Esophagus muscularis mucosa (tissue), 4 donors: ENCODE measurements around the gene LCN15. TPM values are rescaled to one million over a fixed set of nuclear protein-coding genes. Genes with fewer than 3 reads are reported as not detected.
"Not testable (repeated sequence)": the region's sequence is repeated elsewhere in the genome, so short reads cannot be mapped to it uniquely, and the experiment has no call there.

Source experiments
- DNase-seq: peaks from one replicate; pipeline ENCODE4 v3.0.0-alpha.2; 2017; ENCODE audit errors: extremely low spot score
- H3K27ac ChIP-seq, 4 donors: fragments of 200-600 bp; sonication (generic); replicated peaks in 1 of 4; 1 replicate in 3 of 4; 2 replicates in 1 of 4; pipeline ENCODE4 v1.5.1; 2016 to 2019; ENCODE audit warnings: mild to moderate bottlenecking in 1 of 4
- H3K27me3 ChIP-seq, 4 donors: fragments of 200-600 bp; sonication (generic); one replicate each; pipeline versions ENCODE4 v1.5.1 to v1.6.0; 2016 to 2019
- H3K36me3 ChIP-seq, 4 donors: fragments of 200-600 bp; sonication (generic); one replicate each; pipeline ENCODE4 v1.5.1; 2016 to 2019
- H3K4me1 ChIP-seq, 4 donors: fragments of 200-600 bp; sonication (generic); one replicate each; pipeline ENCODE4 v1.5.1; 2016 to 2019
- H3K4me3 ChIP-seq, 4 donors: fragments of 200-600 bp; sonication (generic); 1 replicate in 2 of 4; 2 replicates in 2 of 4; pipeline ENCODE4 v1.5.1; 2016 to 2019; ENCODE audit warnings: mild to moderate bottlenecking in 4 of 4, moderate library complexity in 1 of 4
- H3K9me3 ChIP-seq, 4 donors: fragments of 200-600 bp; sonication (generic); 1 replicate in 3 of 4; 2 replicates in 1 of 4; pipeline ENCODE4 v1.5.1; 2016 to 2019
- EP300 ChIP-seq: sonication (generic); formaldehyde crosslinking; IDR thresholded peaks from one replicate; pipeline ENCODE4 v1.6.1; 2017; ENCODE audit warnings: antibody characterized with exemption
- POLR2A ChIP-seq: fragments of 450-650 bp; IDR thresholded peaks from one replicate; pipeline ENCODE4 v1.6.1; 2017; ENCODE audit warnings: antibody characterized with exemption, moderate library complexity, mild to moderate bottlenecking, low read depth
- POLR2AphosphoS5 ChIP-seq, 2 donors: sonication (generic); formaldehyde crosslinking; IDR thresholded peaks; one replicate each; pipeline ENCODE4 v1.6.1; 2017; ENCODE audit warnings: antibody characterized with exemption in 2 of 2
- WGBS: methylation state at CpG from one replicate; pipeline ENCODE4 v1.1.5; 2018; 5-methylcytosine and 5-hydroxymethylcytosine counted together
- intact Hi-C: fragments of 100-400 bp; cut with DNase I; formaldehyde crosslinking; loops from one replicate; pipeline ENCODE4 v1.15.1; 2023
- total RNA-seq, 4 donors: library from RNA; depleted of rRNA; stranded (reverse); fragments of >200 nt; gene quantifications; one replicate each; pipeline versions ENCODE4 v1.1.0 to v1.2.1, GENCODE V29; 2016
- TF ChIP-seq, protein P1 (sequence below), 3 experiments: fragments of 200-600 bp in 2 of 3; fragments of 450-650 bp in 1 of 3; sonication (generic) in 2 of 3; IDR thresholded peaks; one replicate each; pipeline ENCODE4 v1.5.1; 2017 to 2019; ENCODE audit warnings: antibody characterized with exemption in 3 of 3, mild to moderate bottlenecking in 2 of 3, moderate library complexity in 1 of 3

The LCN15 gene
- total RNA-seq, 4 donors from 2014 or later = not detected

DNA sequence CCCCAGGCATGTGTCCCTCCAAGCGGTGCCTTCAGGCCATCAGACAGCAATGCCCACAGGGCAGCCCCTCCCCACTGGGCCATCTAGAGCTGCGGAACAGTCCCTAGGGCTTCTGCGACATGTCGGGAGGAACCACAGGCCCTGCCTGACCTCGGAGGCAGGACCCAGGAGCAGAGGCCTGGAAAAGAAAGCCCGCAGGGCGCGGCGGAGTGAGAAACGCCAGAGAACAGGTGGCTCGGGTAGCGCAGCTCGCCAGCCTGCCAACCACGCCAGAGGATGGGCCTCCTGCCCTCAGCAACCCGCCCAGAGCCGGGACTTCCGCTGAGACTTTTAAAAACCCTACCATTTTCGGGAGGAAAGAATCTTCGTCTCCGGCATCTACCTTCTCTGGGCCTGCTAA, 7.0 kb downstream of the LCN15 start:
- intact Hi-C loops = no loop called here

DNA sequence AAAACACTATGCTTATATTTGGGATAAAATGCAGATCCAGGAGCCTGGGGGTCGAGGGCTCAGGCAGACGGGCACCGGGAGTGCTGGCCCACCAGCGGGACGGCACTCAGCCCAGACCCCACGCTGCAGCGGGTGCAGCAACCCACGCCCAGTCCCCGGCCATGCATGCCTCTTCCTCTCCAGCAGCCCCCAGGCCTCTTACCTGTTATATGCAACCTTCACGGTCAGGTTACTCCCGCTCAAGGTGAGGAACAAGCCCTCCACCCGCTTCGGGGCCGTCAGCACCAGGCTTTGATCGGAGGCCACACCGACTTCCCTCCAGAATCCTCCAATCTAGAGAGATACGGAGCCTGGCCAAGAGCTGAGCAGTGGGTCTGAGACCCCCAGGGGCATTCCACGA, 7.5 kb downstream of the LCN15 start:
- Histone ChIP-seq H3K27me3 (peaks cover 0 to 55% (median 0%) of the 10 kb centered on the region in 4 donors), H3K4me3 (no peak overlapping the region), H3K9me3 (peaks cover 0 to 11% (median 6%) of the 10 kb centered on the region in 4 donors), H3K4me1 (peaks cover 0 to 12% (median 8%) of the 10 kb centered on the region in 4 donors), H3K36me3 (no peaks in the 10 kb centered on the region), H3K27ac (no peak overlapping the region)
- WGBS = 88% methylated on average over 18 of the region's 18 CpGs
- intact Hi-C loops = no loop called here
- DNase-seq = no peak
- TF ChIP-seq EP300 (no peak), POLR2AphosphoS5 (IDR thresholded peaks at IDR 0.05) (no peak), POLR2A (no peak)
- TF ChIP-seq, protein P1, sequence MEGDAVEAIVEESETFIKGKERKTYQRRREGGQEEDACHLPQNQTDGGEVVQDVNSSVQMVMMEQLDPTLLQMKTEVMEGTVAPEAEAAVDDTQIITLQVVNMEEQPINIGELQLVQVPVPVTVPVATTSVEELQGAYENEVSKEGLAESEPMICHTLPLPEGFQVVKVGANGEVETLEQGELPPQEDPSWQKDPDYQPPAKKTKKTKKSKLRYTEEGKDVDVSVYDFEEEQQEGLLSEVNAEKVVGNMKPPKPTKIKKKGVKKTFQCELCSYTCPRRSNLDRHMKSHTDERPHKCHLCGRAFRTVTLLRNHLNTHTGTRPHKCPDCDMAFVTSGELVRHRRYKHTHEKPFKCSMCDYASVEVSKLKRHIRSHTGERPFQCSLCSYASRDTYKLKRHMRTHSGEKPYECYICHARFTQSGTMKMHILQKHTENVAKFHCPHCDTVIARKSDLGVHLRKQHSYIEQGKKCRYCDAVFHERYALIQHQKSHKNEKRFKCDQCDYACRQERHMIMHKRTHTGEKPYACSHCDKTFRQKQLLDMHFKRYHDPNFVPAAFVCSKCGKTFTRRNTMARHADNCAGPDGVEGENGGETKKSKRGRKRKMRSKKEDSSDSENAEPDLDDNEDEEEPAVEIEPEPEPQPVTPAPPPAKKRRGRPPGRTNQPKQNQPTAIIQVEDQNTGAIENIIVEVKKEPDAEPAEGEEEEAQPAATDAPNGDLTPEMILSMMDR (IDR thresholded peaks at IDR 0.05) = no peak

More for the DNA sequence above, 7.0 kb downstream of the LCN15 start:
- Histone ChIP-seq H3K27me3 (peaks cover 0 to 59% (median 0%) of the 10 kb centered on the region in 4 donors), H3K4me1 (peaks cover 0 to 12% (median 8%) of the 10 kb centered on the region in 4 donors), H3K27ac (no peak overlapping the region), H3K4me3 (no peak overlapping the region), H3K36me3 (no peaks in the 10 kb centered on the region), H3K9me3 (peaks cover 0 to 11% (median 3%) of the 10 kb centered on the region in 4 donors)
- DNase-seq = no peak
- TF ChIP-seq EP300 (no peak), POLR2A (no peak), POLR2AphosphoS5 (IDR thresholded peaks at IDR 0.05) (no peak)
- TF ChIP-seq, protein P1 (IDR thresholded peaks at IDR 0.05) = no peak
- WGBS = 94% methylated on average over 18 of the region's 20 CpGs

DNA sequence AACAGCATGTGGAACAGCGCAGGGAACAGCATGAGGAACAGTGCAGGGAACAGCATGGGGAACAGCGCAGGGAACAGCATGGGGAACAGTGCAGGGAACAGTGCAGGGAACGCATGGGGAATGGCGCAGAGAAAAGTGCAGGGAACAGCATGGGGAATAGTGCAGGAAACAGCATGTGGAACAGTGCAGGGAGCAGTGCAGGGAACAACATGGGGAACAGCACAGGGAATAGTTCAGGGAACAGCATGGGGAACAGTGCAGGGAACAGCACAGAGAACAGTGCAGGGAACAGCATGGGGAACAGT, 8.2 kb downstream of the LCN15 start:
- intact Hi-C loops = no loop called here
- Histone ChIP-seq H3K36me3 (no peaks in the 10 kb centered on the region), H3K27ac (no peak overlapping the region), H3K27me3 (peaks cover 0 to 50% (median 0%) of the 10 kb centered on the region in 4 donors), H3K4me3 (no peak overlapping the region), H3K4me1 (peaks cover 0 to 10% (median 6%) of the 10 kb centered on the region in 4 donors), H3K9me3 (peaks cover 0 to 17% (median 6%) of the 10 kb centered on the region in 4 donors)
- WGBS = 75% methylated on average over 4 of the region's 4 CpGs
- TF ChIP-seq POLR2A (no peak), EP300 (no peak), POLR2AphosphoS5 (IDR thresholded peaks at IDR 0.05) (no peak)
- TF ChIP-seq, protein P1 (IDR thresholded peaks at IDR 0.05) = no peak
- DNase-seq = no peak

DNA sequence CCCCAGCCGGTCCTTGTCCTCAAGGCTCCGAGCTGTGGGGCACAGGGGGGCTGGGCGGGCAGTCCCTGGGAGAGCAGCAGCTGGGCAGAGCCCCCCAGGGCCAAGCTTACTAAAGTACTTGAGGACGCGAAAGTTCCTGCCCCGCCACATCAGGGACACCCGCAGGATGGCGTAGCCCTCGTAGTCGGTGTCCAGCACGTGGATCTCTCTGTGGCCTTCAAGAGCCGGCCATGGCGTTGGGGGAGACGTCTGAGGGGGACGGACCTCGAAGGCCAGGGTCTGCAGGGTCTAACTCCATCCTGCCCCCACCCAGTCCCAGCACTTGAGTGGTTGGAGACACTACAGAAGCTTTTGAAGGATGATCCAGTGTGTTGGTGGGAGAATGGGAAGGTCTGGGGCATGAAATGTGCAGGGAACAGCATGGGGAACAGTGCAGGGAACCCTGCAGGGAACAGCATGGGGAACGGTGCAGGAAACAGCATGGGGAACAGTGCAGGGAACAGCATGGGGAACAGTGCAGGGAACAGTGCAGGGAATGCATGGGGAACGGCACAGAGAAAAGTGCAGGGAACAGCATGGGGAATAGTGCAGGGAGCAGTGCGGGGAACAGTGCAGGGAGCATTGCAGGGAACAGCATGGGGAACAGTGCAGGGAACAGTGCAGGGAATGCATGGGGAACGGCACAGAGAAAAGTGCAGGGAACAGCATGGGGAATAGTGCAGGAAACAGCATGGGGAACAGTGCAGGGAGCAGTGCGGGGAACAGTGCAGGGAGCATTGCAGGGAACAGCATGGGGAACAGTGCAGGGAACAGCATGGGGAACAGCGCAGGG, 8.8 kb downstream of the LCN15 start:
- intact Hi-C loops = not testable (repeated sequence)

DNA sequence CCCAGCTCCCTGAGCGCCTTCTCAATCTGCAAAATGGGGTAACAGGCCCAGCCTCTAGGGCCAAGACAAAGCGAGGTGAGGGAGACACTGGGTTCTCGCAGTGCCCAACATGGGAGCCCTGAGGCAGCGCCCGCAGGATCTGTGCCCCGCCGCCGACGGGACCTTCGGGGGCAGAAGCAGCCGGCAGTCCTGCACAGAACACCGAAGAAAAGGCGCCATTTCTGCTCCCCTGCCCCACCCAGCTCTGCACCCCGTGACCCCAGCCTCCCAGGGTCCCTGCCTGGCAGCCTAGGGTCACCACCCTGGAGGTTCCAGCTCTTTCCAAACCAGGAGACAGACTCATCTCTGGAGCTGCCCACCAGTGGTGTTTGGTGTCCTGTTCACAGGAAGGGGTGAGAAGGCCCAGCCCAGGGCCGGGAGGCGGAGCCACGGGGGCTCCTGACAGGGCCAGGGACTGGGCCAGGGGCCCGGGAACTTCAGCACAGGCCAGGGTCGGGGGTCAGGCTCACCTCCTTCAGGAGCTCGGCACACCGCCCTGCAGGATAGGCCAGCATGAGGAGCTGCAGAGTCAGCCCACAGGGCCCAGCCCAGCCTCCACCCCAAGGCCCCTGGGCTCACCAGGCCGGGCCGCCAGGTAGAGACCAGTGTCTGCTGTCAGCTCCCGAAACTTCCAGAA, 9.6 kb downstream of the LCN15 start:
- intact Hi-C loops = no loop called here
- TF ChIP-seq POLR2AphosphoS5 (IDR thresholded peaks at IDR 0.05) (no peak), EP300 (no peak), POLR2A (no peak)
- TF ChIP-seq, protein P1 (IDR thresholded peaks at IDR 0.05) = no peak
- no peaks in the 10 kb centered on the region for H3K36me3 ChIP-seq
- H3K4me3 ChIP-seq = no peak overlapping the region
- peaks cover 0 to 40% (median 0%) of the 10 kb centered on the region in 4 donors for H3K27me3 ChIP-seq
- H3K4me1 ChIP-seq = peaks cover 0 to 7% (median 3%) of the 10 kb centered on the region in 4 donors
- no peak overlapping the region for H3K27ac ChIP-seq
- no peak for DNase-seq
- WGBS = 60% methylated on average over 1 of the region's 24 CpGs
- H3K9me3 ChIP-seq = peaks cover 0 to 17% (median 6%) of the 10 kb centered on the region in 4 donors

More for the DNA sequence above, 8.8 kb downstream of the LCN15 start:
- H3K4me1 ChIP-seq, H3K27ac ChIP-seq, H3K36me3 ChIP-seq, DNase-seq, H3K4me3 ChIP-seq: not testable (repeated sequence)
- H3K9me3 ChIP-seq = peaks cover 0 to 17% (median 6%) of the 10 kb centered on the region in 4 donors
- WGBS = 88% methylated on average over 11 of the region's 22 CpGs
- peaks cover 0 to 48% (median 0%) of the 10 kb centered on the region in 4 donors for H3K27me3 ChIP-seq
